Nephron (organoid): ENCODE results near the gene CNOT3.
"Not testable (repeated sequence)": the region's sequence is repeated elsewhere in the genome, so short reads cannot be mapped to it uniquely, and the experiment has no call there.

Source experiments
- H3K27ac Mint-ChIP-seq, 3 experiments: 2 replicates each; pipeline ENCODE4 v1.8.0; 2020; ENCODE audit warnings: mixed read lengths in 3 of 3, mild to moderate bottlenecking in 2 of 3, moderate library complexity in 1 of 3
- H3K27me3 Mint-ChIP-seq: 2 replicates; pipeline ENCODE4 v1.8.0; 2021; ENCODE audit warnings: low read depth, mild to moderate bottlenecking, moderate library complexity, mixed read lengths
- H3K36me3 Mint-ChIP-seq: 2 replicates; pipeline ENCODE4 v1.8.0; 2020; ENCODE audit warnings: low read depth, mixed read lengths
- H3K4me1 Mint-ChIP-seq: 2 replicates; pipeline ENCODE4 v1.8.0; 2020; ENCODE audit warnings: mixed read lengths
- H3K4me3 Mint-ChIP-seq, 3 experiments: 2 replicates each; pipeline ENCODE4 v1.8.0; 2020; ENCODE audit warnings: mild to moderate bottlenecking in 3 of 3, mixed read lengths in 3 of 3, moderate library complexity in 2 of 3
- H3K9me3 Mint-ChIP-seq: 2 replicates; pipeline ENCODE4 v1.8.0; 2020; ENCODE audit warnings: mixed read lengths
- TF ChIP-seq, protein P1 (sequence below), 3 experiments: fragments of 200-600 bp; sonication (generic); IDR thresholded peaks; one replicate each; pipeline ENCODE4 v1.5.0; 2021; ENCODE audit warnings: antibody characterized with exemption in 3 of 3; ENCODE audit not compliant: unreplicated experiment in 3 of 3

Gene CNOT3

GRCh38 chr19:54180691-54181091, 43.1 kb downstream of the CNOT3 start:
- Mint-ChIP-seq H3K36me3 (peaks cover 29% of the 10 kb centered on the region), H3K4me1 (peaks cover 10% of the 10 kb centered on the region)

GRCh38 chr19:54181894-54182293, 44.3 kb downstream of the CNOT3 start:
- H3K9me3 Mint-ChIP-seq, H3K4me3 Mint-ChIP-seq, H3K27me3 Mint-ChIP-seq, H3K4me1 Mint-ChIP-seq, H3K27ac Mint-ChIP-seq: not testable (repeated sequence)
- peaks cover 35% of the 10 kb centered on the region for H3K36me3 Mint-ChIP-seq

More at GRCh38 chr19:54180691-54181091, 43.1 kb downstream of the CNOT3 start:
- Mint-ChIP-seq H3K9me3 (no peaks in the 10 kb centered on the region), H3K27me3 (no peaks in the 10 kb centered on the region), H3K4me3 (no peak overlapping the region), H3K27ac (no peak overlapping the region)
- TF ChIP-seq, protein P1, sequence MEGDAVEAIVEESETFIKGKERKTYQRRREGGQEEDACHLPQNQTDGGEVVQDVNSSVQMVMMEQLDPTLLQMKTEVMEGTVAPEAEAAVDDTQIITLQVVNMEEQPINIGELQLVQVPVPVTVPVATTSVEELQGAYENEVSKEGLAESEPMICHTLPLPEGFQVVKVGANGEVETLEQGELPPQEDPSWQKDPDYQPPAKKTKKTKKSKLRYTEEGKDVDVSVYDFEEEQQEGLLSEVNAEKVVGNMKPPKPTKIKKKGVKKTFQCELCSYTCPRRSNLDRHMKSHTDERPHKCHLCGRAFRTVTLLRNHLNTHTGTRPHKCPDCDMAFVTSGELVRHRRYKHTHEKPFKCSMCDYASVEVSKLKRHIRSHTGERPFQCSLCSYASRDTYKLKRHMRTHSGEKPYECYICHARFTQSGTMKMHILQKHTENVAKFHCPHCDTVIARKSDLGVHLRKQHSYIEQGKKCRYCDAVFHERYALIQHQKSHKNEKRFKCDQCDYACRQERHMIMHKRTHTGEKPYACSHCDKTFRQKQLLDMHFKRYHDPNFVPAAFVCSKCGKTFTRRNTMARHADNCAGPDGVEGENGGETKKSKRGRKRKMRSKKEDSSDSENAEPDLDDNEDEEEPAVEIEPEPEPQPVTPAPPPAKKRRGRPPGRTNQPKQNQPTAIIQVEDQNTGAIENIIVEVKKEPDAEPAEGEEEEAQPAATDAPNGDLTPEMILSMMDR (IDR thresholded peaks at IDR 0.05; ENCODE audit: unreplicated experiment in 3 of 3) = no peak

DNA sequence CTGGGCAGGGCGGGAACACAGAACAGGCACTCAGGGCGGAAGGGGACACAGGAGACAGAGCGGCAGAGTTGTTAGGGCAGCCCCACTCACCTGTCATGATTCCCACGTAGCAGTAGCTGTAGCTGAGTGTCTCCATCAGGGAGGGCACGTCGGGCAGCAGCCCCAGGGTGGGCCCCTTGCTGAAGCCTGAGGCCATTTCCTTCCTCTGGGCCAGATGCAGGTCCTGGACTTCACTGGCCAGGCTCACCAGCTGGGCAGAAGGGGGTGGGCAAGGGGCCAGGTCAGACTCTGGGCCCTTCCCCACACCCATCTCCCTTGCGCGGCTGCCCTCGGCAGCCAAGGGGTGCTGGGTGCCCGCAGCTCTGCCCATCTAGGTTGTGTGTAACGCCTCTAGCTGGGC, 45.9 kb downstream of the CNOT3 start:
- Mint-ChIP-seq H3K27ac (no peak overlapping the region), H3K4me1 (peaks cover 18% of the 10 kb centered on the region), H3K4me3 (no peak overlapping the region), H3K27me3 (peaks cover 3% of the 10 kb centered on the region), H3K9me3 (no peaks in the 10 kb centered on the region), H3K36me3 (peaks cover 33% of the 10 kb centered on the region)
- TF ChIP-seq, protein P1 (IDR thresholded peaks at IDR 0.05; ENCODE audit: unreplicated experiment in 3 of 3) = no peak

DNA sequence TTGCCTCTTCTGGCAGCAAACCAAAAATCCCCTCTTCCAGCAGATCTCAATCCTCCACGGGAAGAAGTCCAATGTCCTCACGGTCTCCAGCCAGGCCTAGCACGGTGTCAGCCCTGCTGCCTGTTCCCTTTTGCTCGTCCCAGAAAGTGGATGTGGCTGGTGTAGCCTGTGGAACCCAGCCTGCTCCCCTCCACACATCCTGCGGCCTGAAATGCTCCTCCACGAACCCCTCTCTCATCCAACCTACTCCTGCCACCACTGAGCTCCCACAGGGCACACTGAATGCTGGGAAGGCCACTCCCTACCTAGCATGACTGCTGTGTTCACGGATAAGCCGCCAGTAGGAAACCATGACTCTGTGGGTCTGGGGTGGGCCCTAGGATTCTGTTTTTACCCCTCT, 48.8 kb downstream of the CNOT3 start:
- Mint-ChIP-seq H3K27me3 (peaks cover 3% of the 10 kb centered on the region), H3K36me3 (peaks cover 28% of the 10 kb centered on the region), H3K27ac (peak overlapping the region in 2 of 3 experiments; percentile 69 to 87), H3K4me3 (peak overlapping the region; percentile 26 to 95 (median 91)), H3K4me1 (peaks cover 13% of the 10 kb centered on the region), H3K9me3 (no peaks in the 10 kb centered on the region)
- TF ChIP-seq, protein P1 (IDR thresholded peaks at IDR 0.05; ENCODE audit: unreplicated experiment in 3 of 3) = no peak

- H3K4me1 Mint-ChIP-seq = peaks cover 19% of the 10 kb centered on the region
- H3K9me3 Mint-ChIP-seq = no peaks in the 10 kb centered on the region
- H3K36me3 Mint-ChIP-seq = peaks cover 31% of the 10 kb centered on the region
- H3K4me3 Mint-ChIP-seq = peak overlapping the region; percentile 91 to 95 (median 93)
- H3K27ac Mint-ChIP-seq = peak overlapping the region; percentile 66 to 87 (median 69)
- peaks cover 3% of the 10 kb centered on the region for H3K27me3 Mint-ChIP-seq
- TF ChIP-seq, protein P1 (IDR thresholded peaks at IDR 0.05; ENCODE audit: unreplicated experiment in 3 of 3) = no peak
Observed at GRCh38 chr19:54186934-54187381, 49.4 kb downstream of the CNOT3 start.

- Mint-ChIP-seq H3K4me1 (peaks cover 24% of the 10 kb centered on the region), H3K36me3 (peaks cover 31% of the 10 kb centered on the region), H3K27ac (peak overlapping the region; percentile 82 to 93 (median 87)), H3K9me3 (no peaks in the 10 kb centered on the region), H3K4me3 (peak overlapping the region; percentile 91 to 95 (median 93)), H3K27me3 (peaks cover 3% of the 10 kb centered on the region)
- TF ChIP-seq, protein P1 (IDR thresholded peaks at IDR 0.05; ENCODE audit: unreplicated experiment in 3 of 3) = no peak
Observed at GRCh38 chr19:54188215-54188871, 50.8 kb downstream of the CNOT3 start.
